Stimulated activated CD4-positive, alpha-beta T cell treated with anti-CD3 and anti-CD28 coated beads, Interleukin-12 subunit alpha, Interleukin-12 subunit beta, amount 100 ng/mL, for 48 hours (primary cell): Measurements from ENCODE around the gene SFTA2.
"Not testable (repeated sequence)": the region's sequence is repeated elsewhere in the genome, so short reads cannot be mapped to it uniquely, and the experiment has no call there.

ENCODE experiments used
- DNase-seq, 3 donors: peaks; one replicate each; pipeline ENCODE4 v3.0.0-alpha.2; 2020; ENCODE audit warnings: low read depth in 2 of 3, low spot score in 1 of 3

SFTA2 gene

GRCh38 chr6:30944051-30944450 lies 12.1 kb upstream of the SFTA2 start:
- DNase-seq: no peak

GRCh38 chr6:30942338-30943060 lies 10.5 kb upstream of the SFTA2 start:
- DNase-seq: no peak

- DNase-seq: no peak
Measured at GRCh38 chr6:30940361-30940986, 8.5 kb upstream of the SFTA2 start, which contains the start of gene MUCL3. TSS of gene MUCL3 (plus strand) at chr6:30940973. CDS start at chr6:30941000, 27 bp downstream.

- DNase-seq: no peak
Measured at GRCh38 chr6:30939473-30939872, 7.5 kb upstream of the SFTA2 start.

GRCh38 chr6:30938730-30939129 lies 6.8 kb upstream of the SFTA2 start:
- no peak for DNase-seq

GRCh38 chr6:30937265-30937664 lies 5.3 kb upstream of the SFTA2 start:
- no peak for DNase-seq

- DNase-seq: no peak
Measured at GRCh38 chr6:30935018-30935417, 3.0 kb upstream of the SFTA2 start.

GRCh38 chr6:30932665-30933365 lies 845 bp upstream of the SFTA2 start:
- no peak for DNase-seq

- no peak for DNase-seq
Measured at GRCh38 chr6:30931272-30931671, 698 bp downstream of the SFTA2 start.

GRCh38 chr6:30930506-30930905 lies 1.5 kb downstream of the SFTA2 start:
- no peak for DNase-seq

GRCh38 chr6:30928677-30929076 lies 3.3 kb downstream of the SFTA2 start:
- DNase-seq: no peak

GRCh38 chr6:30927080-30927479 lies 4.9 kb downstream of the SFTA2 start:
- DNase-seq: not testable (repeated sequence)

- DNase-seq: no peak
Measured at GRCh38 chr6:30926644-30927043, 5.3 kb downstream of the SFTA2 start.

GRCh38 chr6:30924040-30924627 lies 7.8 kb downstream of the SFTA2 start:
- DNase-seq: not testable (repeated sequence)

- DNase-seq: no peak
Measured at GRCh38 chr6:30922447-30922852, 9.5 kb downstream of the SFTA2 start.

GRCh38 chr6:30918670-30919069 lies 13.3 kb downstream of the SFTA2 start:
- no peak for DNase-seq

- no peak for DNase-seq
Measured at GRCh38 chr6:30917487-30917886, 14.5 kb downstream of the SFTA2 start.

- no peak for DNase-seq
Measured at GRCh38 chr6:30917041-30917440, 14.9 kb downstream of the SFTA2 start.

- no peak for DNase-seq
Measured at GRCh38 chr6:30915591-30915946, 16.4 kb downstream of the SFTA2 start.

GRCh38 chr6:30914854-30915590 lies 16.9 kb downstream of the SFTA2 start:
- DNase-seq: no peak
